Effector memory CD4-positive, alpha-beta T cell (primary cell): ENCODE data around the gene FAM193B.

Experiments used
- DNase-seq, 3 donors: peaks; one replicate each; pipeline ENCODE4 v3.0.0-alpha.2; 2020
- H3K27ac ChIP-seq: 2 replicates; pipeline ENCODE4 v1.7.0; 2013; ENCODE audit warnings: mild to moderate bottlenecking, low read length, moderate library complexity; ENCODE audit not compliant: insufficient read depth, poor library complexity, severe bottlenecking
- H3K27me3 ChIP-seq: replicated peaks from 2 replicates; pipeline ENCODE4 v1.7.0; 2013; ENCODE audit warnings: mild to moderate bottlenecking, low read length; ENCODE audit not compliant: insufficient read depth, control insufficient read depth, poor library complexity, severe bottlenecking
- H3K36me3 ChIP-seq: 2 replicates; pipeline ENCODE4 v1.7.0; 2013; ENCODE audit warnings: mild to moderate bottlenecking, low read length, moderate library complexity; ENCODE audit not compliant: control insufficient read depth, insufficient read depth
- H3K4me1 ChIP-seq: 2 replicates; pipeline ENCODE4 v1.7.0; 2013; ENCODE audit warnings: low read length, mild to moderate bottlenecking; ENCODE audit not compliant: control insufficient read depth, insufficient read depth, poor library complexity, severe bottlenecking
- H3K4me3 ChIP-seq: 2 replicates; pipeline ENCODE4 v1.7.0; 2013; ENCODE audit warnings: low read length, low read depth, mild to moderate bottlenecking; ENCODE audit not compliant: insufficient read depth, poor library complexity, severe bottlenecking
- H3K9me3 ChIP-seq: 2 replicates; pipeline ENCODE4 v1.7.0; 2013; ENCODE audit warnings: mild to moderate bottlenecking, low read length, moderate library complexity; ENCODE audit not compliant: control insufficient read depth
- total RNA-seq, 3 donors: gene quantifications; one replicate each; lab custom pipeline; 2026; lab: John Stamatoyannopoulos, UW

The FAM193B gene
- 138 to 215 (median 147) reads per million in 3 donors for total RNA-seq

DNA sequence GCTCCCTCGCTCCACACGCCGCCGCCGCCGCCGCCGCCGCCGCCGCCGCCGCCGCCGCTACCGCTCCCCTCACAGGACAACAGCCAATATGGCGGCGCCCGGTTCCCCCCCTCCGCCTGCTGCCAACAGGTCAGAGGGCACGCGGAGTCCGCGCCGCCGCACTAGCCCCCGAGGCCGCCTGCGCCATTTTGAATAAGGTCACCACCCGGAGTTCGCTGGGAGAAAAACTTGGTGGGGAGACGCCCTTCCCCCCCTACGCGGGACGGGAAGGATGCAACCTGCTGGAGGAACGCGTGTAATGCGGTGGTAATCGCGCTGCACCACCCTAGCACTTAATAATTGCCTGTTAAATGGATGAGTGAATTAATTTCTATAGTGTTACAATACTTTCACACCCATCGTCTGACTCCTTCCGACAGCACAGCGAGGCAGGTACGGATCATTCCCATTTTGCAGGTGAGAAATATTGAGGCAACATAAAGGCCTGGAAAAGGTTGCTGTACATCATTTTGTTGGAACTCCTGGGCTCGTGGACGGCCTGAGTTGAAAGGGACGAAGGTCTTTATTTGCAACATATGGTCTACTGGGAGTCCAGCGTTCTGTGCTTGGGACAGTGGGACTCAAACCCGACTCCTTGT is at the start of gene FAM193B:
TSS of gene FAM193B (minus strand) at position 90 of the 638 bp plus-strand sequence. CDS start 105 bp downstream, outside the sequence.
- Histone ChIP-seq H3K27ac (peak within 1 kb of the TSS; percentile 65), H3K27me3 (no peaks in the 10 kb centered on the region), H3K4me1 (peaks cover 23% of the 10 kb centered on the region), H3K9me3 (no peaks in the 10 kb centered on the region), H3K4me3 (peak within 1 kb of the TSS; percentile 77), H3K36me3 (peaks cover 9% of the 10 kb centered on the region)
- peak; percentile 87 to 93 (median 91) for DNase-seq

GRCh38 chr5:177604116-177604521 is 49.8 kb upstream of the FAM193B start:
- DNase-seq, result no peak
- no peaks in the 10 kb centered on the region for H3K27me3 ChIP-seq
- peaks cover 9% of the 10 kb centered on the region for H3K4me1 ChIP-seq
- peaks cover 5% of the 10 kb centered on the region for H3K36me3 ChIP-seq
- no peak overlapping the region for H3K4me3 ChIP-seq
- H3K27ac ChIP-seq, result no peak overlapping the region
- H3K9me3 ChIP-seq, result no peaks in the 10 kb centered on the region

GRCh38 chr5:177603631-177604030 is 49.3 kb upstream of the FAM193B start:
- H3K36me3 ChIP-seq, result peaks cover 5% of the 10 kb centered on the region
- no peaks in the 10 kb centered on the region for H3K27me3 ChIP-seq
- H3K9me3 ChIP-seq, result no peaks in the 10 kb centered on the region
- H3K4me3 ChIP-seq, result no peak overlapping the region
- no peak for DNase-seq
- H3K4me1 ChIP-seq, result peaks cover 9% of the 10 kb centered on the region
- H3K27ac ChIP-seq, result no peak overlapping the region

- Histone ChIP-seq H3K27me3 (no peaks in the 10 kb centered on the region), H3K4me3 (no peak overlapping the region), H3K4me1 (peaks cover 9% of the 10 kb centered on the region), H3K27ac (no peak overlapping the region), H3K36me3 (peaks cover 5% of the 10 kb centered on the region), H3K9me3 (no peaks in the 10 kb centered on the region)
- no peak for DNase-seq
Measured at GRCh38 chr5:177602458-177602830, 48.1 kb upstream of the FAM193B start.

- no peak for DNase-seq
- H3K4me1 ChIP-seq, result peaks cover 6% of the 10 kb centered on the region
- H3K27ac ChIP-seq, result no peak overlapping the region
- H3K4me3 ChIP-seq, result no peak overlapping the region
- no peaks in the 10 kb centered on the region for H3K9me3 ChIP-seq
- H3K36me3 ChIP-seq, result peaks cover 5% of the 10 kb centered on the region
- no peaks in the 10 kb centered on the region for H3K27me3 ChIP-seq
Measured at GRCh38 chr5:177601577-177602457, 47.5 kb upstream of the FAM193B start.

GRCh38 chr5:177601126-177601525 is 46.8 kb upstream of the FAM193B start:
- no peak for DNase-seq
- no peaks in the 10 kb centered on the region for H3K9me3 ChIP-seq
- H3K4me3 ChIP-seq, result no peak overlapping the region
- H3K36me3 ChIP-seq, result peaks cover 9% of the 10 kb centered on the region
- peaks cover 6% of the 10 kb centered on the region for H3K4me1 ChIP-seq
- no peak overlapping the region for H3K27ac ChIP-seq
- H3K27me3 ChIP-seq, result no peaks in the 10 kb centered on the region

GRCh38 chr5:177600508-177601018 is 46.2 kb upstream of the FAM193B start:
- peak overlapping the region; percentile 79 for H3K4me3 ChIP-seq

GRCh38 chr5:177599731-177600507 is 45.6 kb upstream of the FAM193B start, which contains the start of gene B4GALT7:
Gene B4GALT7, plus strand, starts transcription at chr5:177600132. Its CDS starts 79 bp downstream, at chr5:177600211.
- peak; percentile 66 to 75 (median 74) for DNase-seq
- peaks cover 16% of the 10 kb centered on the region for H3K36me3 ChIP-seq
- peaks cover 6% of the 10 kb centered on the region for H3K4me1 ChIP-seq
- H3K4me3 ChIP-seq, result peak within 1 kb of the TSS; percentile 79
- no peaks in the 10 kb centered on the region for H3K27me3 ChIP-seq
- H3K27ac ChIP-seq, result peak within 1 kb of the TSS; percentile 65
- H3K9me3 ChIP-seq, result no peaks in the 10 kb centered on the region

More at GRCh38 chr5:177600508-177601018, 46.2 kb upstream of the FAM193B start:
- H3K27ac ChIP-seq, result peak overlapping the region; percentile 65
- no peaks in the 10 kb centered on the region for H3K27me3 ChIP-seq
- no peaks in the 10 kb centered on the region for H3K9me3 ChIP-seq
- DNase-seq, result no peak
- peaks cover 10% of the 10 kb centered on the region for H3K36me3 ChIP-seq
- H3K4me1 ChIP-seq, result peaks cover 6% of the 10 kb centered on the region

DNA sequence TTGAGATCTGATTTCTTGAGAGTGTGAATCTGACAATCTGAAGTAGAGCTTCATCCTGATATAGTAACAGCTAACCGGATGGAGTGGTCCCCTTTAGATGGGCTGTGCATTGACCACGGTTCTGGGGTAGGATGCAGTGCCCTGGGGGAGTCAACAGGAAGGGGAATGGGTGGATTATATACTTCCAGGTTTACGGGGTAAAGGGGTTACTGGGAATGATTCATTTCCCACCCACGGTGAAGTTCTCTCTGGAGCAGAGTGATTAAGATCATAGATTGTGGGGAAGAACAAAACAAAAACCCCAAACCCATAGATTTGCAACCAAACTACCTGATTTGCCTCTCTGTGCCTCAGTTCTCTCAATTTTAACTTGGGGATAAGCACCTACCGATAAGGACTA is 44.1 kb upstream of the FAM193B start:
- no peaks in the 10 kb centered on the region for H3K9me3 ChIP-seq
- no peaks in the 10 kb centered on the region for H3K27me3 ChIP-seq
- H3K4me3 ChIP-seq, result no peak overlapping the region
- peaks cover 30% of the 10 kb centered on the region for H3K36me3 ChIP-seq
- peak overlapping the region; percentile 11 for H3K27ac ChIP-seq
- peaks cover 8% of the 10 kb centered on the region for H3K4me1 ChIP-seq
- DNase-seq, result no peak
